SK-N-SH (cell line): ENCODE data around the gene HOMER1.

Experiments used
- CTCF ChIP-seq: fragments of 200-600 bp; sonication (generic); IDR thresholded peaks from 2 replicates; pipeline ENCODE4 v1.6.1; 2017; ENCODE audit warnings: antibody characterized with exemption, mild to moderate bottlenecking, moderate library complexity
- EP300 ChIP-seq, 2 experiments: IDR thresholded peaks; 2 replicates each; pipeline versions ENCODE4 v1.4.0 to v1.6.1; 2012; ENCODE audit warnings: borderline replicate concordance in 1 of 2, low read depth in 1 of 2, low read length in 1 of 2
- NFIC ChIP-seq: IDR thresholded peaks from 2 replicates; pipeline ENCODE4 v1.4.0; 2012; ENCODE audit warnings: borderline replicate concordance

GRCh38 chr5:79488775-79489174, 25.2 kb downstream of the HOMER1 start:
- TF ChIP-seq CTCF (no peak), EP300 (IDR thresholded peaks at IDR 0.05; ENCODE audit: borderline replicate concordance in 1 of 2, low read depth in 1 of 2, low read length in 1 of 2) (no peak), NFIC (no peak)
